Activated T-helper 1 cell treated with anti-CD3 and anti-CD28 coated beads, Interleukin-12 subunit alpha, Interleukin-12 subunit beta, Interleukin-2, Interleukin-4 antibody, amounts not matched to agents 30 ng/mL and 10 ng/mL and 1 ng/mL, durations not matched to agents 14 hours and 24 hours and 36 hours (primary cell): ENCODE results near the gene OPA3. TPM values are rescaled to one million over a fixed set of nuclear protein-coding genes. Genes with fewer than 3 reads are reported as not detected.

Experiments used
- DNase-seq: peaks from one replicate; pipeline ENCODE4 v3.0.0; 2021; ENCODE audit warnings: low spot score
- H3K27ac Mint-ChIP-seq: one replicate; pipeline ENCODE4 v1.8.0; 2021; ENCODE audit warnings: mild to moderate bottlenecking, mixed read lengths
- H3K27me3 Mint-ChIP-seq: one replicate; pipeline ENCODE4 v1.8.0; 2022; ENCODE audit warnings: mild to moderate bottlenecking, moderate library complexity, mixed read lengths; ENCODE audit not compliant: insufficient read depth
- H3K36me3 Mint-ChIP-seq: one replicate; pipeline ENCODE4 v1.8.0; 2021; ENCODE audit warnings: low read depth, mixed read lengths
- H3K4me1 Mint-ChIP-seq: one replicate; pipeline ENCODE4 v1.8.0; 2021; ENCODE audit warnings: low read depth, mixed read lengths
- H3K4me3 Mint-ChIP-seq: one replicate; pipeline ENCODE4 v1.8.0; 2021; ENCODE audit warnings: mild to moderate bottlenecking, moderate library complexity, mixed read lengths
- H3K9me3 Mint-ChIP-seq: one replicate; pipeline ENCODE4 v1.8.0; 2021; ENCODE audit warnings: mixed read lengths
- intact Hi-C: fragments of 100-400 bp; cut with micrococcal nuclease; formaldehyde crosslinking; loops from one replicate; pipeline ENCODE4 v1.15.1; 2024
- total RNA-seq: library from RNA; stranded (reverse); gene quantifications from 2 replicates; pipeline ENCODE4 v1.2.3, GENCODE V29; 2022

The OPA3 gene
- total RNA-seq, 1 donor from 2014 or later, result 12.1 TPM

- no peaks in the 10 kb centered on the region for H3K9me3 Mint-ChIP-seq
These were observed 13.0 kb downstream of the OPA3 start for GRCh38 chr19:45571457-45572220.

GRCh38 chr19:45569619-45570421 is 14.8 kb downstream of the OPA3 start:
- intact Hi-C loops, result loop anchor here (1.0 kb wide), 1 partner anchor 47 kb away; no protein-coding TSS in a partner anchor
- DNase-seq, result peak; percentile 37

More at GRCh38 chr19:45571457-45572220, 13.0 kb downstream of the OPA3 start:
- DNase-seq, result no peak
- no peak overlapping the region for H3K4me3 Mint-ChIP-seq
- no peak overlapping the region for H3K27ac Mint-ChIP-seq
- intact Hi-C loops, result no loop called here
- no peaks in the 10 kb centered on the region for H3K27me3 Mint-ChIP-seq
- H3K36me3 Mint-ChIP-seq, result peaks cover 2% of the 10 kb centered on the region
- peaks cover 8% of the 10 kb centered on the region for H3K4me1 Mint-ChIP-seq

GRCh38 chr19:45568732-45569131 is 15.9 kb downstream of the OPA3 start:
- Mint-ChIP-seq H3K36me3 (peaks cover 2% of the 10 kb centered on the region), H3K27ac (no peak overlapping the region), H3K4me3 (no peak overlapping the region), H3K9me3 (no peaks in the 10 kb centered on the region), H3K4me1 (peaks cover 8% of the 10 kb centered on the region), H3K27me3 (no peaks in the 10 kb centered on the region)
- intact Hi-C loops, result no loop called here
- no peak for DNase-seq

More at GRCh38 chr19:45569619-45570421, 14.8 kb downstream of the OPA3 start:
- no peaks in the 10 kb centered on the region for H3K27me3 Mint-ChIP-seq
- peaks cover 2% of the 10 kb centered on the region for H3K36me3 Mint-ChIP-seq
- peaks cover 8% of the 10 kb centered on the region for H3K4me1 Mint-ChIP-seq
- H3K9me3 Mint-ChIP-seq, result no peaks in the 10 kb centered on the region
- no peak overlapping the region for H3K27ac Mint-ChIP-seq
- H3K4me3 Mint-ChIP-seq, result no peak overlapping the region

GRCh38 chr19:45567609-45568008 is 17.0 kb downstream of the OPA3 start:
- DNase-seq, result no peak
- Mint-ChIP-seq H3K27ac (no peak overlapping the region), H3K36me3 (peaks cover 2% of the 10 kb centered on the region), H3K4me1 (peaks cover 12% of the 10 kb centered on the region), H3K9me3 (no peaks in the 10 kb centered on the region), H3K4me3 (no peak overlapping the region), H3K27me3 (no peaks in the 10 kb centered on the region)
- intact Hi-C loops, result no loop called here

- H3K4me3 Mint-ChIP-seq, result no peak overlapping the region
- peaks cover 10% of the 10 kb centered on the region for H3K4me1 Mint-ChIP-seq
- H3K9me3 Mint-ChIP-seq, result no peaks in the 10 kb centered on the region
- no peaks in the 10 kb centered on the region for H3K27me3 Mint-ChIP-seq
- intact Hi-C loops, result no loop called here
- H3K36me3 Mint-ChIP-seq, result peaks cover 3% of the 10 kb centered on the region
- DNase-seq, result no peak
- H3K27ac Mint-ChIP-seq, result peak overlapping the region; percentile 16
These were observed 20.3 kb downstream of the OPA3 start for GRCh38 chr19:45564131-45564780.

GRCh38 chr19:45560686-45561085 is 23.9 kb downstream of the OPA3 start:
- Mint-ChIP-seq H3K4me1 (peaks cover 10% of the 10 kb centered on the region), H3K36me3 (peaks cover 3% of the 10 kb centered on the region), H3K27ac (no peak overlapping the region), H3K4me3 (no peak overlapping the region), H3K9me3 (no peaks in the 10 kb centered on the region), H3K27me3 (no peaks in the 10 kb centered on the region)
- DNase-seq, result no peak
- intact Hi-C loops, result no loop called here

GRCh38 chr19:45560038-45560437 is 24.6 kb downstream of the OPA3 start:
- H3K27ac Mint-ChIP-seq, result peak overlapping the region; percentile 63
- peaks cover 3% of the 10 kb centered on the region for H3K36me3 Mint-ChIP-seq
- H3K4me1 Mint-ChIP-seq, result peaks cover 10% of the 10 kb centered on the region
- DNase-seq, result no peak
- H3K27me3 Mint-ChIP-seq, result no peaks in the 10 kb centered on the region
- no peaks in the 10 kb centered on the region for H3K9me3 Mint-ChIP-seq
- intact Hi-C loops, result no loop called here
- H3K4me3 Mint-ChIP-seq, result no peak overlapping the region

GRCh38 chr19:45558399-45558878 is 26.2 kb downstream of the OPA3 start:
- Mint-ChIP-seq H3K4me3 (no peak overlapping the region), H3K27me3 (no peaks in the 10 kb centered on the region), H3K27ac (no peak overlapping the region), H3K9me3 (no peaks in the 10 kb centered on the region), H3K36me3 (peaks cover 3% of the 10 kb centered on the region), H3K4me1 (peaks cover 10% of the 10 kb centered on the region)
- intact Hi-C loops, result loop anchor here (1.0 kb wide), 2 partner anchors 35 to 65 kb away; no protein-coding TSS in a partner anchor
- DNase-seq, result peak; percentile 57

GRCh38 chr19:45556835-45557234 is 27.8 kb downstream of the OPA3 start:
- no peak overlapping the region for H3K27ac Mint-ChIP-seq
- intact Hi-C loops, result no loop called here
- no peaks in the 10 kb centered on the region for H3K9me3 Mint-ChIP-seq
- no peaks in the 10 kb centered on the region for H3K27me3 Mint-ChIP-seq
- no peak overlapping the region for H3K4me3 Mint-ChIP-seq
- DNase-seq, result no peak
- peaks cover 7% of the 10 kb centered on the region for H3K36me3 Mint-ChIP-seq
- H3K4me1 Mint-ChIP-seq, result peaks cover 4% of the 10 kb centered on the region

- no peak overlapping the region for H3K27ac Mint-ChIP-seq
- H3K4me1 Mint-ChIP-seq, result no peaks in the 10 kb centered on the region
- H3K9me3 Mint-ChIP-seq, result no peaks in the 10 kb centered on the region
- H3K27me3 Mint-ChIP-seq, result no peaks in the 10 kb centered on the region
- peaks cover 4% of the 10 kb centered on the region for H3K36me3 Mint-ChIP-seq
- DNase-seq, result no peak
- intact Hi-C loops, result no loop called here
- H3K4me3 Mint-ChIP-seq, result no peak overlapping the region
These were observed 30.1 kb downstream of the OPA3 start for GRCh38 chr19:45554481-45554880.

GRCh38 chr19:45553464-45553863 is 31.1 kb downstream of the OPA3 start:
- DNase-seq, result no peak
- H3K36me3 Mint-ChIP-seq, result peaks cover 4% of the 10 kb centered on the region
- H3K9me3 Mint-ChIP-seq, result no peaks in the 10 kb centered on the region
- H3K27me3 Mint-ChIP-seq, result no peaks in the 10 kb centered on the region
- intact Hi-C loops, result no loop called here
- H3K27ac Mint-ChIP-seq, result no peak overlapping the region
- no peaks in the 10 kb centered on the region for H3K4me1 Mint-ChIP-seq
- H3K4me3 Mint-ChIP-seq, result no peak overlapping the region

- intact Hi-C loops, result no loop called here
- no peak for DNase-seq
- no peaks in the 10 kb centered on the region for H3K27me3 Mint-ChIP-seq
- no peak overlapping the region for H3K27ac Mint-ChIP-seq
- H3K36me3 Mint-ChIP-seq, result peaks cover 3% of the 10 kb centered on the region
- no peak overlapping the region for H3K4me3 Mint-ChIP-seq
- no peaks in the 10 kb centered on the region for H3K9me3 Mint-ChIP-seq
- peaks cover 7% of the 10 kb centered on the region for H3K4me1 Mint-ChIP-seq
These were observed 36.5 kb downstream of the OPA3 start for GRCh38 chr19:45547965-45548609.
